B cell (primary cell): Measurements from ENCODE around the gene SLC7A7. TPM values are rescaled to one million over a fixed set of nuclear protein-coding genes. Genes with fewer than 3 reads are reported as not detected.

Experiments used
- ATAC-seq: fragments of 200-7000 bp; cut with Tn5 transposase; one replicate; pipeline ENCODE4 v1.10.0; 2021; ENCODE audit warnings: low read depth, mild to moderate bottlenecking, moderate number of reproducible peaks, moderate library complexity
- CTCF ChIA-PET: fragments of 350-600 bp; sonication (Branson Sonifier 250); formaldehyde crosslinking; loops from one replicate; lab custom pipeline; 2021; ENCODE audit warnings: antibody characterized with exemption, inconsistent platforms; lab: Charles Lee
- POLR2A ChIA-PET: fragments of 350-600 bp; sonication (Branson Sonifier 250); formaldehyde crosslinking; loops from one replicate; lab custom pipeline; 2021; ENCODE audit warnings: antibody characterized with exemption; lab: Charles Lee
- DNase-seq: peaks from one replicate; pipeline ENCODE4 v3.0.0; 2013
- H2AFZ ChIP-seq: 2 replicates; pipeline ENCODE4 v1.6.1; 2012; ENCODE audit warnings: mild to moderate bottlenecking, low read depth, low read length; ENCODE audit not compliant: insufficient read depth, poor library complexity, severe bottlenecking
- H3K27ac ChIP-seq, 2 donors: 1 replicate in 1 of 2; 2 replicates in 1 of 2; pipeline ENCODE4 v1.5.1; 2012 to 2013; ENCODE audit warnings: low read length in 2 of 2, mild to moderate bottlenecking in 2 of 2, moderate library complexity in 1 of 2
- H3K27me3 ChIP-seq, 4 experiments: fragments of 200-600 bp in 1 of 4; sonication (generic) in 1 of 4; replicated peaks in 1 of 4; 1 replicate in 2 of 4; 2 replicates in 2 of 4; pipeline versions ENCODE4 v1.6.1 to v1.7.0; 2013 to 2016; ENCODE audit warnings: low read length in 3 of 4, mild to moderate bottlenecking in 2 of 4, mixed read lengths in 1 of 4, moderate library complexity in 1 of 4; ENCODE audit not compliant: insufficient read depth in 4 of 4, control insufficient read depth in 3 of 4; ENCODE audit errors: control extremely low read depth in 1 of 4
- H3K36me3 ChIP-seq, 2 experiments: replicated peaks in 1 of 2; 1 replicate in 1 of 2; 2 replicates in 1 of 2; pipeline versions ENCODE4 v1.6.1 to v1.7.1; 2013; ENCODE audit warnings: low read length in 1 of 2; ENCODE audit not compliant: insufficient read depth in 2 of 2, control insufficient read depth in 1 of 2; ENCODE audit errors: control extremely low read depth in 1 of 2, extremely low read depth in 1 of 2
- H3K4me1 ChIP-seq, 2 donors: fragments of 200-600 bp in 1 of 2; sonication (generic) in 1 of 2; 1 replicate in 1 of 2; 2 replicates in 1 of 2; pipeline versions ENCODE4 v1.5.1 to v1.6.1; 2013 to 2017; ENCODE audit warnings: low read length in 2 of 2; ENCODE audit not compliant: control insufficient read depth in 2 of 2, insufficient read depth in 2 of 2
- H3K4me2 ChIP-seq: replicated peaks from 2 replicates; pipeline ENCODE3; 2012; ENCODE audit warnings: mild to moderate bottlenecking, low read depth, low read length; ENCODE audit not compliant: poor library complexity, severe bottlenecking
- H3K4me3 ChIP-seq, 5 experiments: fragments of 200-600 bp in 1 of 5; sonication (generic) in 1 of 5; 1 replicate in 3 of 5; 2 replicates in 2 of 5; pipeline versions ENCODE4 v1.5.1 to v1.7.0; 2011 to 2016; ENCODE audit warnings: low read length in 4 of 5, mild to moderate bottlenecking in 4 of 5, low read depth in 2 of 5, control low read depth in 1 of 5, moderate library complexity in 1 of 5; ENCODE audit not compliant: insufficient read depth in 1 of 5; ENCODE audit errors: control extremely low read depth in 1 of 5, extremely low read depth in 1 of 5
- H3K79me2 ChIP-seq: fragments of 200-600 bp; sonication (generic); one replicate; pipeline ENCODE4 v1.6.0; 2016; ENCODE audit warnings: low read length; ENCODE audit not compliant: control insufficient read depth, insufficient read depth
- H3K9ac ChIP-seq: fragments of 200-600 bp; sonication (generic); 2 replicates; pipeline ENCODE4 v1.6.1; 2017; ENCODE audit warnings: mild to moderate bottlenecking, low read length, moderate library complexity
- H3K9me3 ChIP-seq, 3 donors: one replicate each; pipeline versions ENCODE4 v1.6.1 to v1.7.1; 2013; ENCODE audit warnings: low read length in 2 of 3; ENCODE audit not compliant: control insufficient read depth in 2 of 3, insufficient read depth in 1 of 3; ENCODE audit errors: control extremely low read depth in 1 of 3
- H4K20me1 ChIP-seq: 2 replicates; pipeline ENCODE4 v1.6.0; 2012; ENCODE audit warnings: mild to moderate bottlenecking, low read length; ENCODE audit not compliant: insufficient read depth, control insufficient read depth, poor library complexity, severe bottlenecking
- H3K27ac Mint-ChIP-seq: one replicate; pipeline ENCODE4 v1.8.0; 2021; ENCODE audit warnings: mixed read lengths
- H3K27me3 Mint-ChIP-seq: one replicate; pipeline ENCODE4 v1.8.0; 2021; ENCODE audit warnings: mixed read lengths
- H3K4me1 Mint-ChIP-seq: one replicate; pipeline ENCODE4 v1.8.0; 2021; ENCODE audit warnings: mixed read lengths
- H3K4me3 Mint-ChIP-seq: one replicate; pipeline ENCODE4 v1.8.0; 2021; ENCODE audit warnings: mixed read lengths
- H3K9me3 Mint-ChIP-seq: one replicate; pipeline ENCODE4 v1.8.0; 2022; ENCODE audit warnings: mixed read lengths; ENCODE audit not compliant: insufficient read depth
- CTCF ChIP-seq: fragments of 200-600 bp; IDR thresholded peaks from one replicate; pipeline ENCODE4 v1.8.0; 2022; ENCODE audit warnings: antibody characterized with exemption, mild to moderate bottlenecking
- EZH2 ChIP-seq: IDR thresholded peaks from 2 replicates; pipeline ENCODE4 v1.6.1; 2012; ENCODE audit warnings: borderline replicate concordance, low read depth, mild to moderate bottlenecking, moderate library complexity, low read length; ENCODE audit not compliant: insufficient read depth, poor library complexity, severe bottlenecking
- WGBS: methylation state at CpG from one replicate; pipeline ENCODE4 v1.1.5; 2013; ENCODE audit warnings: missing lambda C conversion rate; ENCODE audit not compliant: insufficient coverage; 5-methylcytosine and 5-hydroxymethylcytosine counted together
- intact Hi-C: fragments of 100-400 bp; cut with micrococcal nuclease; formaldehyde crosslinking; loops from one replicate; pipeline ENCODE4 v1.10.0; 2022
- polyA plus RNA-seq: library from polyadenylated mRNA; depleted of rRNA; stranded (reverse); fragments of >200 nt; gene quantifications from 2 replicates; pipeline ENCODE4 v1.2.3, GENCODE V29; 2012
- total RNA-seq, 2 donors: library from RNA; stranded (reverse); fragments of 120-200 nt in 1 of 2; gene quantifications; 1 replicate in 1 of 2; 2 replicates in 1 of 2; pipeline versions ENCODE4 v1.2.3 to v1.2.4, GENCODE V29; 2013 to 2022

The SLC7A7 gene
- total and polyA plus RNA-seq, 2 donors (not counting 1 experiment from before 2014, with no cell fraction given) = 33.4 to 50.0 TPM

GRCh38 chr14:22786685-22787084 lies 28.6 kb downstream of the SLC7A7 start:
- Histone ChIP-seq H3K27ac (no peak overlapping the region), H2AFZ (no peak overlapping the region), H3K9ac (no peak overlapping the region), H3K4me2 (no peak overlapping the region), H3K9me3 (no peaks in the 10 kb centered on the region), H4K20me1 (no peaks in the 10 kb centered on the region), H3K79me2 (no peaks in the 10 kb centered on the region), H3K4me1 (peaks cover 21 to 30% of the 10 kb centered on the region in 2 donors), H3K27me3 (no peaks in the 10 kb centered on the region), H3K36me3 (peaks cover 0 to 2% of the 10 kb centered on the region in 2 experiments), H3K4me3 (no peak overlapping the region)
- H3K27me3 Mint-ChIP-seq = no peaks in the 10 kb centered on the region
- H3K27ac Mint-ChIP-seq = no peak overlapping the region
- WGBS = 100% methylated on average over 1 of the region's 4 CpGs
- H3K9me3 Mint-ChIP-seq = no peaks in the 10 kb centered on the region
- TF ChIP-seq CTCF (no peak), EZH2 (no peak)
- POLR2A ChIA-PET = no interaction called here
- DNase-seq = no peak
- no peak overlapping the region for H3K4me3 Mint-ChIP-seq
- intact Hi-C loops = no loop called here
- CTCF ChIA-PET = no interaction called here
- no peak for ATAC-seq
- H3K4me1 Mint-ChIP-seq = peaks cover 32% of the 10 kb centered on the region

GRCh38 chr14:22781301-22781991 lies 33.8 kb downstream of the SLC7A7 start:
- H2AFZ ChIP-seq = no peak overlapping the region
- H3K4me2 ChIP-seq = no peak overlapping the region
- H4K20me1 ChIP-seq = no peaks in the 10 kb centered on the region
- TF ChIP-seq CTCF = no peak
- no peak for TF ChIP-seq EZH2
- no peak overlapping the region for H3K9ac ChIP-seq
- H3K4me1 ChIP-seq = peaks cover 0 to 5% of the 10 kb centered on the region in 2 donors
- ChIA-PET CTCF (interaction anchor here (0.7 to 4.2 kb wide), 3 partner anchors 60 to 168 kb away, joined by 3 to 22 read pairs (median 3); no protein-coding TSS in a partner anchor), POLR2A (no interaction called here)
- no peaks in the 10 kb centered on the region for H3K9me3 ChIP-seq
- 0% methylated on average over 1 of the region's 1 CpG for WGBS
- no peaks in the 10 kb centered on the region for H3K79me2 ChIP-seq
- no peak overlapping the region for H3K4me3 Mint-ChIP-seq
- no peaks in the 10 kb centered on the region for H3K27me3 ChIP-seq
- intact Hi-C loops = no loop called here
- H3K27ac Mint-ChIP-seq = peak overlapping the region; percentile 71
- H3K9me3 Mint-ChIP-seq = no peaks in the 10 kb centered on the region
- H3K4me1 Mint-ChIP-seq = peaks cover 6% of the 10 kb centered on the region
- DNase-seq (no peak), ATAC-seq (no peak)
- no peak overlapping the region for H3K27ac ChIP-seq
- no peak overlapping the region for H3K4me3 ChIP-seq
- no peaks in the 10 kb centered on the region for H3K27me3 Mint-ChIP-seq
- peaks cover 0 to 11% of the 10 kb centered on the region in 2 experiments for H3K36me3 ChIP-seq
